ENCODE results near the gene BABAM1.
A peak's percentile ranks its signal among the peaks of the same experiment; 100 is the strongest.

The BABAM1 gene

GRCh38 chr19:17296976-17297375, 29.7 kb downstream of the BABAM1 start:
- Mint-ChIP-seq H3K9me3 (no peaks in the 10 kb centered on the region), H3K4me3 (no peak overlapping the region), H3K36me3 (ENCODE audit: low read depth) (peaks cover 3% of the 10 kb centered on the region), H3K27ac (no peak overlapping the region), H3K4me1 (ENCODE audit: low read depth) (peaks cover 5% of the 10 kb centered on the region), H3K27me3 (ENCODE audit: low read depth) (no peaks in the 10 kb centered on the region)

DNA sequence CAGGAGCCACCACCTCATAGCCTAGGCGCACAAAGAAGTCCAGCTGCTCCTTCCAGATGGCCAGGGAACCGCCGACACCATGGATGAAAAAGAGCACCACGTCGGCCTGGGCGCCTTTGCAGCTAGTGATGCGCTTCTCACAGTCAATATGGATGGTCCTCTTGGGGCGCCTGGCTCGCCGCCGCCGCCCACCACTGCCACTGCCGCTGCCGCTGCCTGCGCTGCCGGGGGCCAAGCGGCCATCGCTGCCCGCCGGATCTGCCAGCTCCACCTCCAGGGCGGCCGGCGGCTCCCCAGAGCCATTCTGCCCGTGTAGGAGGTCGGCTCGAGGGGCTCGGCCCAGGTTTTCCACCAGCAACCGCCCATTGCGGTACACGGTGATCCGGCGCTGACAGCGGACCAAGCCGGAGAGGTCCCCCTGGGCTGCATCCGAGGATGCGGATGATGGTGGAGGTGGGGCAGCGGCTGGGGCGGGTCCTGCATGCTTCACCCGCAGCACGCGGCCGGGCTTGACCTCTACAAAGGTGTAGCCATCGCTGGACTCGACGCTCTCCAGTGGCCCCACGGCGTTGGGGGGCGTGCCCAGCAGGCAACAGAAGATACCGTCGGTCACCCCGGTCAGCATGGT, 33.9 kb downstream of the BABAM1 start:
- H3K4me1 Mint-ChIP-seq (ENCODE audit: low read depth): peaks cover 20% of the 10 kb centered on the region
- H3K36me3 Mint-ChIP-seq (ENCODE audit: low read depth): peaks cover 3% of the 10 kb centered on the region
- peak overlapping the region; percentile 71 for H3K4me3 Mint-ChIP-seq
- H3K27ac Mint-ChIP-seq: no peak overlapping the region
- H3K27me3 Mint-ChIP-seq (ENCODE audit: low read depth): no peaks in the 10 kb centered on the region
- H3K9me3 Mint-ChIP-seq: no peaks in the 10 kb centered on the region

- Mint-ChIP-seq H3K27ac (no peak overlapping the region), H3K36me3 (ENCODE audit: low read depth) (peaks cover 3% of the 10 kb centered on the region), H3K4me3 (peak overlapping the region; percentile 69), H3K4me1 (ENCODE audit: low read depth) (peaks cover 28% of the 10 kb centered on the region), H3K9me3 (no peaks in the 10 kb centered on the region), H3K27me3 (ENCODE audit: low read depth) (no peaks in the 10 kb centered on the region)
Measured at GRCh38 chr19:17302391-17303166, 35.3 kb downstream of the BABAM1 start.

GRCh38 chr19:17303167-17303939, 36.1 kb downstream of the BABAM1 start, which contains the start of gene ABHD8:
Gene ABHD8 (minus strand): TSS chr19:17303425. CDS start chr19:17301616, 1,809 bp downstream.
- H3K9me3 Mint-ChIP-seq: no peaks in the 10 kb centered on the region
- H3K36me3 Mint-ChIP-seq (ENCODE audit: low read depth): peaks cover 3% of the 10 kb centered on the region
- H3K27me3 Mint-ChIP-seq (ENCODE audit: low read depth): no peaks in the 10 kb centered on the region
- peak within 1 kb of the TSS; percentile 69 for H3K4me3 Mint-ChIP-seq
- peak within 1 kb of the TSS; percentile 55 for H3K27ac Mint-ChIP-seq
- H3K4me1 Mint-ChIP-seq (ENCODE audit: low read depth): peaks cover 33% of the 10 kb centered on the region

GRCh38 chr19:17303940-17304267, 36.7 kb downstream of the BABAM1 start:
- Mint-ChIP-seq H3K36me3 (ENCODE audit: low read depth) (peaks cover under 1% of the 10 kb centered on the region), H3K9me3 (no peaks in the 10 kb centered on the region), H3K4me3 (peak overlapping the region; percentile 61), H3K27ac (no peak overlapping the region), H3K4me1 (ENCODE audit: low read depth) (peaks cover 33% of the 10 kb centered on the region), H3K27me3 (ENCODE audit: low read depth) (no peaks in the 10 kb centered on the region)

- H3K9me3 Mint-ChIP-seq: no peaks in the 10 kb centered on the region
Measured at GRCh38 chr19:17304386-17305215, 37.4 kb downstream of the BABAM1 start.

DNA sequence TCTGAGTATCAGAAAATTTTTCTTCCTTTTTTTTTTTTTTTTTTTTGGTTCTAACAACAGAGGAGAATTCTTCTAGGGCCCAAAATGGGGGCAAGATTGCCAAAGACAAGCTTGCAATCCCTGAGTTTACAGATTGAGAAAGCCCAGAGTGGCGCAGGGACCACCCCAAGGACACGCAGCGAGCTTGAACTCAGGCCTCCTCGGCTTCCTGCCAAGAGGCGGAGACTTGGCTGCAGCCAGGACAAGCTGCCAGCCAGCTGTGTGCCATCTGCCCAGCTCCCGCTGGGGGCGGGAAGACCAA, 37.9 kb downstream of the BABAM1 start:
- H3K9me3 Mint-ChIP-seq: no peaks in the 10 kb centered on the region
- peak overlapping the region; percentile 88 for H3K4me3 Mint-ChIP-seq
- H3K4me1 Mint-ChIP-seq (ENCODE audit: low read depth): peaks cover 40% of the 10 kb centered on the region
- peak overlapping the region; percentile 77 for H3K27ac Mint-ChIP-seq
- no peaks in the 10 kb centered on the region for H3K27me3 Mint-ChIP-seq (ENCODE audit: low read depth)
- peaks cover 4% of the 10 kb centered on the region for H3K36me3 Mint-ChIP-seq (ENCODE audit: low read depth)

More at GRCh38 chr19:17304386-17305215, 37.4 kb downstream of the BABAM1 start:
- Mint-ChIP-seq H3K4me1 (ENCODE audit: low read depth) (peaks cover 38% of the 10 kb centered on the region), H3K27me3 (ENCODE audit: low read depth) (no peaks in the 10 kb centered on the region), H3K27ac (peak overlapping the region; percentile 77), H3K4me3 (peak overlapping the region; percentile 88), H3K36me3 (ENCODE audit: low read depth) (peaks cover 4% of the 10 kb centered on the region)

DNA sequence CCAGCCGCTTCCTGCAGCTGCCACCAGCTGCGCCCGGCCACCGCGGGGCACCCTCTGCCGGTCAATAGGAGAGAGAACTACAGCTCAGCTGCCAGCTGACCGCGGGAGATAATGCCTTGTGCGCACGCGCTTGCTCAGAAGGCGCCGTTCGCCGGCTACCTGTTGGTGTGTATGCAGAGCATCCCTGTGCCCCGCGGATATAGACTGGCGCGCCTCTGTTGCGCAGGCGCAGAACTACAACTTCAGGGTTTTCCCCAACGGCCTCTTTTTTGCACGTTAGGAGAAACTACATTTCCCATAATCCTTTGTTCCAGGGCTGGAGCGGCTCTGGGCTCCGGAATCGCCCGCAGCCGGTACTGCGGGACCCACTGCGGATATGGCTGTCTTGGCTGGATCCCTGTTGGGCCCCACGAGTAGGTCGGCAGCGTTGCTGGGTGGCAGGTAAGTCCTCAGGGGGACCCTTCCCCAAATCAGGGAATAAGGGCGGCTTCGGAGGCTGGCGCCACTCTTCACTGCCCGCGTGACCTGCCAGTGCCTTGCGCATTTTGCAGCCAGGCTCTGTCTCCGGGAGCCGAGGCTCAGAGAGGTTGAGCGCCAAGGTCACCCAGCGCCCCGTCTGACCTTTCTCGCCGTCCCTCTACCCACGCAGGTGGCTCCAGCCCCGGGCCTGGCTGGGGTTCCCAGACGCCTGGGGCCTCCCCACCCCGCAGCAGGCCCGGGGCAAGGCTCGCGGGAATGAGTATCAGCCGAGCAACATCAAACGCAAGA, 38.5 kb downstream of the BABAM1 start, which contains the start of gene MRPL34:
MRPL34 (plus strand) TSS at position 356 of the 768 bp plus-strand sequence; CDS start at position 377, 21 bp downstream.
- Mint-ChIP-seq H3K4me1 (ENCODE audit: low read depth) (peaks cover 45% of the 10 kb centered on the region), H3K4me3 (peak within 1 kb of the TSS; percentile 88), H3K27me3 (ENCODE audit: low read depth) (no peaks in the 10 kb centered on the region), H3K27ac (peak within 1 kb of the TSS; percentile 77), H3K36me3 (ENCODE audit: low read depth) (peaks cover 4% of the 10 kb centered on the region), H3K9me3 (no peaks in the 10 kb centered on the region)

GRCh38 chr19:17306285-17306714, 39.1 kb downstream of the BABAM1 start:
- Mint-ChIP-seq H3K9me3 (no peaks in the 10 kb centered on the region), H3K27ac (peak overlapping the region; percentile 77), H3K4me3 (peak overlapping the region; percentile 88), H3K36me3 (ENCODE audit: low read depth) (peaks cover 4% of the 10 kb centered on the region), H3K4me1 (ENCODE audit: low read depth) (peaks cover 47% of the 10 kb centered on the region), H3K27me3 (ENCODE audit: low read depth) (no peaks in the 10 kb centered on the region)

DNA sequence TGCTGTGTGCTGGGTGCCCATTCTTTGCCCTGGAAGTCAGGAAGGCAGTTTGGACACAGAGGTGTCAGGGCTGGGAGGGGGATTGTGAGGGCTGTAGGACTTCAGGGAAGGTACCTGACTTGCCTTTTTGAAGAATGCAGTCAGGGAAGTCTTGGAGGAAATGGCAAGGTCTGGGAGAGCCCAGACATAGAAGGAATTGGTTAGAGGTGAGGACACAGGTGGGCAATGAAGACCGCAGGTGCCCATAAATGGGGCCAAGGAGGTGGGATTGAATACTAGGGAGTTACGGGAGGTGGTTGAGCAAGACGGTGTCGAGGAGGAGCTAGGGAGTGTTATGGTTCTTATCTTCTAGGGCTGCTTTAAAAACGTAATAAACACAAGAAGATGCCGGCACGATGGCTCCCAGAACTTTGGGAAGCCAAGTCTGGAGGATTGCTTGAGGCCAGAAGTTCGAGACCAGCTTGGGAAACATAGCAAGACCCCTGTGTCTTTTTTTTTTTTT, 40.7 kb downstream of the BABAM1 start:
- H3K4me1 Mint-ChIP-seq (ENCODE audit: low read depth): peaks cover 45% of the 10 kb centered on the region
- peak overlapping the region; percentile 71 for H3K4me3 Mint-ChIP-seq
- H3K9me3 Mint-ChIP-seq: no peaks in the 10 kb centered on the region
- H3K27ac Mint-ChIP-seq: peak overlapping the region; percentile 77
- peaks cover 4% of the 10 kb centered on the region for H3K36me3 Mint-ChIP-seq (ENCODE audit: low read depth)
- H3K27me3 Mint-ChIP-seq (ENCODE audit: low read depth): no peaks in the 10 kb centered on the region

DNA sequence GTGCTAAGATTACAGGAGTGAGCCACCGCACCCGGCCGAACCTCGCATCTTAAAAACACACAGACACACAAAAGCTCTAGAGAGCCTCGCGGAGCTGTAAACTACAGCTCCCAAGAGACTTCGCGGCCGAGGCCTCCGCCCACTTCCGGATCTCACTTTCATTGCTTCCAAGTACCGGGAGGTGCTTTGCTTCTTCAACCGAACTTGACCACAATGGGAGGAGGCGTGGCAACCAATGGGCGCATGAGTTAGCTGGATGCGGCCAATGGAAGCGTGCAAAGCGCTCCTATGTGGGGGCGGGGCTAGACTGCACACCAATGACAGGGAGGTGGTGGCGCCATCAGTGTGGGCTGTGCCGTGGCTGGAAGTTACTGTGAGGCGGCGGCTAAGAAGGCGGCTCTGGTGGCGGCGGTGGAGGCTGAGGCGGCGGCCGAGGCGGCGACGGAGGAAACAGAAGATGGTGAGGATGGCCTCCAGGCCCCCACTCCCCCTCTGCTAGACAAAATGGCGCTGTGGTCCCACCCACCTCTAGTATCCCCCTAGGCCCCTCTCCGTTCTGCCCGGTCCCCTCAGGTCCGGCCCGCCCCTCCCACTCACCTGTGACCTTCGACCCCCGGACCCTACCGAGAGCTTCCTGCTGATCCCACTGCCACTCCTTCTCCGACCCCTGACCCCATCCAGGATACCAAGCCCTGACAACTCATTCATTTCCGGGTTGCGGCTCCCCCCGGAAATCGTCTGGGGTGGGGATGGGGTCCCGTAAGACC, 42.1 kb downstream of the BABAM1 start, which contains the start of gene DDA1:
DDA1 (plus strand) TSS at position 366 of the 767 bp plus-strand sequence; CDS start at position 458, 92 bp downstream.
- H3K4me1 Mint-ChIP-seq (ENCODE audit: low read depth): peaks cover 41% of the 10 kb centered on the region
- peak within 1 kb of the TSS; percentile 95 for H3K27ac Mint-ChIP-seq
- H3K36me3 Mint-ChIP-seq (ENCODE audit: low read depth): peaks cover 10% of the 10 kb centered on the region
- no peaks in the 10 kb centered on the region for H3K9me3 Mint-ChIP-seq
- peak within 1 kb of the TSS; percentile 97 for H3K4me3 Mint-ChIP-seq
- H3K27me3 Mint-ChIP-seq (ENCODE audit: low read depth): no peaks in the 10 kb centered on the region

DNA sequence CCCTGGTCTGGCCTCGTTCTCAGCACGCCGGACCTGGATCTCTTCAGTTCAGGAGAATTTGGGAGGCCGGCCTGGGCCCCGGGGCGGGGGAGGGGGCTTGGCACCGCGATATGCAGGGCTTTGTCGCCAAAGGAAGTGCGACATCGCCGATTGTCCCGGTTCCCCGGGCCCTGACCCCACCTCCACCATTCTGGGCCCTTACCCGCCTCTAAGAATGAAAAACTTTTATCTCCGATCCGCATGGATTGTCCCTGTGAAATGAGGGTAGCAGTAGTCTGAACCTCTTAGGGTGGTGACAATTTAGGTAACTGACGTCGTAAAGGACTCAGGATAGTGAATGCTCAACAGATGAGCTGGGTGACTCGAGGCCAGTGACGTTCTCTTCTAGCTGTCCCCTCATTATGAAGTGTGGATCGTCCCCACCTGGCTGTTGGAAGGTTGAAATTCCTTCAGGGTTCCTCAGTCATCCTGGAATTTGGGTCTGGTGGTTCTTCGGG, 42.8 kb downstream of the BABAM1 start:
- Mint-ChIP-seq H3K4me3 (peak overlapping the region; percentile 97), H3K9me3 (no peaks in the 10 kb centered on the region), H3K4me1 (ENCODE audit: low read depth) (peaks cover 37% of the 10 kb centered on the region), H3K27me3 (ENCODE audit: low read depth) (no peaks in the 10 kb centered on the region), H3K27ac (peak overlapping the region; percentile 95), H3K36me3 (ENCODE audit: low read depth) (peaks cover 10% of the 10 kb centered on the region)

Data from T-helper 1 cell treated with Interleukin-12 subunit alpha and Interleukin-12 subunit beta and Interleukin-4 antibody, amounts not matched to agents 30 μg/mL and 1 μg/mL, for 36 hours (primary cell).